HG02588 (cell line): ENCODE results near the gene DDIAS.
"Not testable (repeated sequence)": the region's sequence is repeated elsewhere in the genome, so short reads cannot be mapped to it uniquely, and the experiment has no call there.

Source experiments
- ATAC-seq: cut with Tn5 transposase; IDR thresholded peaks from one replicate; pipeline ENCODE4 v1.9.1; 2021; ENCODE audit warnings: mild to moderate bottlenecking, moderate library complexity; ENCODE audit not compliant: unreplicated experiment

DDIAS gene

DNA sequence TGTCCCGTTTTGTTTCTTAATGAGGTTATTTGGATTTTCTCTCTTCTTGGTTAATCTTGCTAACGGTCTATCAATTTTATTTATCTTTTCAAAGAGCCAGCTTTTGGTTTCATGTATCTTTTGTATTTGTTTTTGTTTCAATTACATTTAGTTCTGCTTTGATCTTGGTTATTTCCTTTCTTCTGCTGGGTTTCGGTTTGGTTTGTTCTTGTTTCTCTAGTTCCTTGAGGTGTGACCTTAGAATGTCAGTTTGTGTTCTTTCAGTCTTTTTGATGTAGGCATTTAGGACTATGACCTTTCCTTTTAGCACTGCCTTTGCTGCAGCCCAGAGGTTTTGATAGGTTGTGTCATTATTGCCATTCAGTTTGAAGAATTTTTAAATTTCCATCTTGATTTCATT, 18.7 kb downstream of the DDIAS start:
- ATAC-seq = not testable (repeated sequence)

DNA sequence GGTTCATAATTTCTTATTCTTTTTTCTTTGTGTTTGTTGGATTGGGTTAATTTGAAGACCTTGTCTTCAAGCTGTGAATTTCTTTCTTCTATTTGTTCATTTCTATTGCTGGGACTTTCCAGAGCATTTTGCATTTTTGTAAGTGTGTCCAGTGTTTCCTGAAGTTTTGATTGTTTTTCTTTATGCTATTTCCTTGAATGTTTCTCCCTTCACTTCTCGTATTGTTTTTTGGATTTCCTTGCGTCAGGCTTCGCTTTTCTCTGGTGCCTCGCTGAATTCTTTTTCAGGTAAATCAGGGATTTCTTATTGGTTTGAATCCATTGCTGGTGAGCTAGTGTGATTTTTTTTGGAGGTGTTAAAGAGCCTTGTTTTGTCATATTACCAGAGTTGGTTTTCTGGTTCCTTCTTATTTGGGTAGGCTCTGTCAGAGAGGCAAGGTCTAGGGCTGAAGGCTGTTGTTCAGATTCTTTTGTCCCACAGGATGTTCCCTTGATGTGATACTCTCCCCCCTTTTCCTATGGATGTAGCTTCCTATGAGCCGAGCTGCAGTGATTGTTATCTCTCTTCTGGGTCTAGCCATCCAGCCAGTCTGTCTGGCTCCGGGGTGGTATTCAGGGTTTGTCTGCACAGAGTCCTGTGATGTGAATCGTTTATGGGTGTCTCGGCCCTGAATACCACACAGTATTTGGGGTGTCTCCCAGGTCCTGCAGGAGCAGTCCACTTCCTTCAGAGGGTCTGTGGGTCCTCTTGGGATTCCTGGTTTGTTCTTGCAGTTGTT, 21.0 kb downstream of the DDIAS start:
- ATAC-seq = not testable (repeated sequence)

DNA sequence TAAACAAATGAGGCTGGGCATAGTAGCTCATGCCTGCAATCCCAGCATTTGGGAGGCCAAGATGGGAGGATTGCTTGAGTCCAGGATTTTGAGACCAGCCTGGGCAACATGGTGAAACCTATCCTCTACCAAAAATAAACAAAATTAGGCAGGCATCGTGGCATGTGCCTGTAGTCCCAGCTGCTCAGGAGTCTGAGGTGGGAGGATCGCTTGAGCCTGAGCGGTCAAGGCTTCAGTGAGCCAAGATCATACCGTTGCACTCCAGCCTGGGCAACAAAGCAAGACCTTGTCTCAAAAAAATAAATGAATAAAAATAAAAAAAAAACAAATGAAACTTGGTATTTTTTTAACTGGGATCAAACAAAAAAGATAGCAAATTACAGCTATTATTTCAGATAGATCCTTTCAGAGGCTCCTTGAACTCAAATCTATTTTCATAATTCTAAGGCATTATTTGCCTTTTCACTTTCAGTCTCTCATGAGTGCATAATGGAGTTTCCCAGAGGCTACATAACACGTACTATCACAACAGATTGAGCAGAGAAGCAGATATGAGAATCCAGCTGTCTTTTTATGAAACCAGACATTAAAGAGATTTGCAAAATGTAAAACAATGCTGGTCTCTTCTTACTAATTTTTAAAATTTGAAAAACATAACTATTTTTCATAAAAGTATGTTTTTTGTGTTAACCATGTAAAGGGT, 23.1 kb downstream of the DDIAS start:
- no peak for ATAC-seq

DNA sequence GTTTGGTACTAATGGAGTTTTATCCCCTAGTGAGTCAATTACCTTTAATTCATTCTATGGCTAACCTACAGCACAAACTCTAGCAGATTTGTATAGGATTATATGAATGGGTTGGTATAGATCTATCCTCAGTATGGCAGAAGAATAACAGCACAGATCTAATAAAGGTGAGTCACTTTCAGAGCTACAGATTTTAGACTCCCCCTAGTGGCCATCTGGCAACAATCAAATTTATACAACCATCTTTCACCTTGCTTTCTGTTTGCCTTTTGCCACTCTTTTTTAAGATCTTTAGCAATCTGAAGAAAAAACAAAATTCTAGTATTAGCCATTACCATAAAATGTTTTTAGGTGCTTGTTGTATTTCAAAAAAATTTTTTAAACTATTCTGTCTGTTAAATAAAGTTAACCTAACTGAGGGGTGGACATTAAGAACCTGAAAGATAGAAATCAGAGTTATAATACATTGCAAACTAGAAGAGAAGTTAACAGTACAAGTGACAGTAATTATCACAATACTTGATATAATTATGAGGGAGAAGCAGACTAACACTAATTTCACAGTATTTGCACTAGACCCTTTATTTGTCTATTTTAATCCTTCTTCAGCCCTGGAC, 25.8 kb downstream of the DDIAS start:
- ATAC-seq = peak; percentile 80

DNA sequence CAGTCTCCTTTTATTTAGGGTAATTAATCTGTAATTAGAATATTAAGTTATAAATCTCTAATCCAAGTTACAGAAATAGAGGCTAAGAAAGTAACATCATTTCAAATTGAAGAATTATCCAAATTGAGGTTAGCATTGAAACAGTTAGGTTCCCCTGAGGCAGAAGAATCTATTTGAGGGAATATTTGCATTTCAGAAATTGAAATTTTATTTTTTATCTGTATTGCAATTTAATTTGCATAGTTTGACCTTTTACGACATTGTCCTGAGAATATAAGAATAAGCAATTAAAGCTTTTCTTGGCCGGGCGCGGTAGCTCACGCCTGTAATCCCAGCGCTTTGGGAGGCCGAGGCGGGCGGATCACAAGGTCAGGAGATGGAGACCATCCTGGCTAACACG, 27.6 kb downstream of the DDIAS start:
- no peak for ATAC-seq

DNA sequence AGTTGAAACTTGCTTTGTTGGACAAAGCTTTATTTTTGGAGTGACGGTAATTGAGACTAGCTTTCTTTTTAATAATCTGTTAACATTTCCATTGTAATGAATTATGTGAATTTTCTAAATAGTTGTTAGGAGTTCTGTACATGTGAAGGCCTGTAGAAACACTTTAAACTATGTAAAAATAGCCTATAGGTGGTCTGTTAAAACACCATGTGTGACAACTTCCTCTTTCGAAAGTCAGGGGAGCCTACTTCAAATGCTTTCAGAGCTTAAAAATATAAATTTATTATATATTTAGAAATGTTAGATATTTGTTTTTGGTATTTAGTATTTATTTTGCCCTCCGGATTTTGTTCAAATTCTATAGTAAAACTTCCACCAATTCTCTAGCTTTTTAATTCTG, 28.7 kb downstream of the DDIAS start:
- ATAC-seq = no peak

DNA sequence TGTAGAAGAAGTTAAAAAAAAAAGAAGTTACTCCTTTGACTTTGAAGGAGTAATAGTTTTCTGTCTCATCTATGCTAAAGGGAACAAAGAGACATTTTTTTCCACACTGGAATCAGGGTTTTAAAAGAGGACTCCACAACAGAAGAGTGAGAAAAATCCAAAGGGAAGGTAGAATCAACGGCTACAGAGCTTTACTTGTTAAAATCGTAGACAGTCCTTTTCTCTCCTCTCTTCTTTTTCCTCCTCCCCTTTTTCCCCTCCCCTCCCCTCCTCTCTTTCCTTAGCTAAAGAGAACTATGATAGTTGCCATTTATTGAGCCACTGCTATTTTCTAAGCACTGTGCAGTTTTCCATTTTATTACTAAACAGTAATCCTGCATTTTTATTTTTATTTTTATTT, 29.2 kb downstream of the DDIAS start:
- no peak for ATAC-seq

DNA sequence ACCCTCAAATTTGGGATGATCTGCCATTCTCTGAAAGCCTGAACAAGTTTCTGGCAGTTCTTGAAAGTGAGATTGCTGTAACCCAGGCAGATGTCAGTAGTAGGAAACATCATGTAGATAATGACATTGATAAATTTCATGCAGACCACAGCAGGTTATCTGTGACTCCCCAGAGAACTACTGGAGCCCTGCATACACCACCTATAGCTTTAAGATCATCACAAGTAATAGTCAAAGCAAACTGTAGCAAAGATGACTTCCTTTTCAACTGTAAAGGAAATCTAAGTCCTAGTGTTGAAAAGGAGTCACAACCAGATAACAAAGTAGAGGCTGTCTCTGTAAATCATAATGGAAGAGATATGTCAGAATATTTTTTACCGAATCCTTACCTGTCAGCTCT, 31.0 kb downstream of the DDIAS start:
- no peak for ATAC-seq

DNA sequence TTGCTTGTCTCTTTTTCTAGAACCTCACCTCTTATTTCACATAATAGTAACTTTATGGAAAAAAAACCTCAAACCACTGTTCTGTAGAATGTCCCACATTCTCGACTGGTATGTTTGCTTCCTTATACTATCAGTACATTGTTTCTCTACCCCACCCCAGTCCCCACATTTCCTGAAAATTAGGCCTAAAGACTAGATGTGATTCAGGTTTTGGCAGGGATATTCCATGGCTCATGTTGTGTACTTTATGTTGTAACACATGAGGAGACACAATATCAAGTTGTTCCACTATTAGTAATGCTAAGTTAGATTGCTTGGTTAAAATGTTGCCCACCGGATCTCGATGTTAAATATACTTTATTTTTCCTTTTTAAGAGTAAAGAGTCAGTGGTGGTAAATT, 34.7 kb downstream of the DDIAS start:
- ATAC-seq = no peak

DNA sequence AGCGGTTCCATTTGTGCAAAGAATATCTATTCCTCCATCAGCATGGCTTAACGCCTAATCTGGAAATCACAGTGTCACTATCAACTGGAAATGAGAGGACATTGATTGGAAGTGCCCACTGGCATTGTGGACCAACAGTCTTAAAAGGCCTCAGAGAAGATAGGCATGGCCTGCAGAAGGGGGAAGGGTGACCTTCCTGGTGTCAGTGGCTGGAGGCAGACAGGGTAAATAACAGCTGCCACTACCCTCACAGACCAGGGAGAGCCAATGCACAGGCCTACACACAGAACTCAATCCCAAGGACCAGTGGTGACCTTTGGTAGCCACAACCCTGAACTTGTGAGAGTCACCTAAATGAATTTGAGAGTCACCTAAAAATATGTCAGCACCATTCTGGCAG, 36.0 kb downstream of the DDIAS start:
- ATAC-seq = no peak

DNA sequence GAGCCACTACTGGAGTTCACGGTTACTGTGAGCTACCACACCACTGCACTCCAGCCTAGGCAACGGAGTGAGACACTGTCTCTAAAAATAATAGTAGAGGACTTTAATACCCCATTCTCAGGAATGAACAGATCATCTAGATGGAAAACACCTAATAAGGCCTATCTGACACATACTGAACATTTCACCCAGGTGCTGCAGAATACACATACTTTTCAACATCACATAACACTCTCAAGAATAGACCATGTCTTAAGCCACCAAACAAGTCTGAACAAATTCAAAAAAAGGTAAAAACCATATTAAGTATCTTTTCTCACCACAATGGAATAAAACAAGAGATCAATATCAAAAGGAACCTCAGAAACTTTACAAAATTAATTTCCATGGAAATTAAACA, 37.9 kb downstream of the DDIAS start:
- no peak for ATAC-seq

DNA sequence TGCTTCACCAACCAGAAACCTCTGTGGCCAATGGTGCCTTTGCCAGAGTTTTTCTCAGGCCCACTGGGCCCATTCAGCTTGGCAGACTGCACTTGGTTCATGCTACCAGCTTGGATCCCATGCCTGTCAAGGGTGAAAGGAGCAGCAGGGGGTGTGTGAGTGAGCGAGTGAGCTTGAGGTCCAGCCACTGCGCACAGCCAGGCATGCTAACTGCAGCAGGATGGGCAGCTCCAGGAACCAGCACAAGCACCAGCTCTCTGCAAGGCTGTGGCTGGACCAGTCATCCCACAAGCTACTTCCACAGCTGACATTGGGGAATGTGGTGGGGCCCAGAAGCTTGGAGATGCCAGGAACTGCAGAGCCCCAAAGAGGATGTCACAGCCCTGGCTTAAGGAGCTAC, 40.8 kb downstream of the DDIAS start:
- ATAC-seq = no peak

DNA sequence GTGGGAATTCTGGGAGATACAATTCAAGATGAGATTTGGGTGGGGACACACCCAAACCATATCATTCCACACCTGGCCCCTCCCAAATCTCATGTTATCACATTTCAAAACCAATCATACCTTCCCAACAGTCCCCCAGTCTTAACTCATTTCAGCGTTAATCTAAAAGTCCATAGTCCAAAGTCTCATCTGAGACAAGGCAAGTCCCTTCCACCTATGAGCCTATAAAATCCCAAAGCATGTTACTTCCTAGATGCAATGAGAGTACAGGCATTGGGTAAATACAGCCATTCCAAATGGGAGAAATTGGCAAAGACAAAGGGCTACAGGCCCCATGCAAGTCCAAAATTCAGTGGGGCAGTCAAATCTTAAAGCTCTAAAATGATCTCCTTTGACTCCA, 41.9 kb downstream of the DDIAS start:
- ATAC-seq = not testable (repeated sequence)

DNA sequence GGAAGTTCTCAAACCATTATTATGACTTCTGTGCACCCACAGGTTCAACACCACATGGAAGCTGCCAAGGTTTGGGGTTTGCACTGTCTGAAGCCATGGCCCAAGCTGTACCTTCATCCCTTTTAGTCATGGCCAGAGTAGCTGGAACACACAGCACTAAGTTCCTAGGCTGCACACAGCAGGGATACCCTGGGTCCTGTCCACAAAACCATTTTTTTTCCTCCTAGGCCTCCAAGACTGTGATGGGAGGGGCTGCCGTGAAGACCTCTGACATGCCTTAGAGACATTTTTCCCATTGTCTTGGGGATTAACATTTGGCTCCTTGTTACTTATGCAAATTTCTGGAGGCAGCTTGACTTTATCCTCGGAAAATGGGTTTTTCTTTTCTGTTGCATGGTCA, 42.7 kb downstream of the DDIAS start:
- ATAC-seq = no peak

DNA sequence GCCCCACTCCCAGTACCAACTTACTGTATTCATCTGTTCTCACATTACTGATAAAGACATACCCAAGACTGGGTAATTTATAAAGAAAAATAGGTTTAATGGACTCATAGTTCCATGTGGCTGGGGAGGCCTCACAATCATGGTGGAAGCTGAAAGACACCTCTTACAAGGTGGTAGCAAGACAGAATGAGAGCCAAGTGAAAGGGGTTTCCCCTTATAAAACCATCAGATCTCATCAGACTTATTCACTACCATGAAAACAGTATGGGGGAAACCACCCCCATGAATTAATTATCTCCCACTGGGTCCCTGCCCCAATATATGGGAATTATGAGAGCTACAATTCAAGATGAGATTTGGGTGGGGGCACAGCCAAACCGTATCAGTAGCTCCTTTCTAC, 43.5 kb downstream of the DDIAS start:
- not testable (repeated sequence) for ATAC-seq

DNA sequence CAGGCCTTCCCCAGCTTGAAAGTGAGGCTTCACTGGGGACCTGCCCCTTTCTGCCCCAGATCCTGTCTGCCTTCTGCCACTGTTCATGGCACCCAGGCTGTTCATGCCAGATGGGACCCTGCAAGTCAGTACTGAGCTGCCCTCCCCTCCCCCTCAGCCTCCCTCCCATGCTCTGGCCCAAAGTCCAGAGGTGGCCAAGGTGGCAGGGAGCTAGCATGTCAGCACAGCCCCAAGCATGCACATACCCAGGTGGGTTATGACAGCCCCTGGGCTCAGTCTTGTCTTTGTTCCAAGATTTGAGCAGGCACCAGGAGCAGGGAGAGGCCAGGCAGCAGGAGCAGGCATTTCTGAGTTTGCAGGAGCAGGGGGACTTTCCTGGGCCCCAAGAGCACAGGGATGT, 44.1 kb downstream of the DDIAS start:
- ATAC-seq = no peak

DNA sequence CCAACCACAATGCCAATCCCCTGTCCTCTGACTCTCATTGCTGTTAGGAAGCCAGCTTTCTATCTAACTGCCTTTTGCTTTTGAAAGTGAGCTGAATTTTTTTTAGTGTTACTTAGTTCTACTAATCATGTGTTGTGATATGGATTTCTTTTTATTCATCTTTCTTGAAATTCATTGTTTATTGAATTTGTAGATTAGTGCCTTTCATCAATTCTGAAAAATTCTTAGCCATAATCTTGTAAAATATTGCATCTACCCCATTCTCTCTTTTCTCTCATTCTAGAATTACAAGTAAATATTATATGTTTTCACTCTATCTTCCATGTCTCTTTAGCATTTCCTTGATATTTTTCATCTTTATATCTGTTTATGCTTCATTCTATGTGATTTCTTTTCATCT, 47.8 kb downstream of the DDIAS start:
- no peak for ATAC-seq

DNA sequence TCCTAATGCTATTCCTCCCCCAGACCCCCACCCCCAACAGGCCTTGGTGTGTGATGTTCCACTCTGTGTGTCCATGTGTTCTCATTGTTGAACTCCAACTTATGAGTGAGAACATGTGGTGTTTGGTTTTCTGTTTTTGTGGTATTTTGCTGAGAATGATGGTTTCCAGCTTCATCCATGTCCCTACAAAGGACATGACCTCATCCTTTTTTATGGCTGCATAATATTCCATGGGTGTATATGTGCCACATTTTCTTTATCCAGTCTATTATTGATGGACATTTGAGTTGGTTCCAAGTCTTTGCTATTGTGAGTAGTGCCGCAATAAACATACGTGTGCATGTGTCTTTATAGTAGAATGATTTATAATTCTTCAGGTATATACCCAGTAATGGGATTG, 49.0 kb downstream of the DDIAS start:
- not testable (repeated sequence) for ATAC-seq

DNA sequence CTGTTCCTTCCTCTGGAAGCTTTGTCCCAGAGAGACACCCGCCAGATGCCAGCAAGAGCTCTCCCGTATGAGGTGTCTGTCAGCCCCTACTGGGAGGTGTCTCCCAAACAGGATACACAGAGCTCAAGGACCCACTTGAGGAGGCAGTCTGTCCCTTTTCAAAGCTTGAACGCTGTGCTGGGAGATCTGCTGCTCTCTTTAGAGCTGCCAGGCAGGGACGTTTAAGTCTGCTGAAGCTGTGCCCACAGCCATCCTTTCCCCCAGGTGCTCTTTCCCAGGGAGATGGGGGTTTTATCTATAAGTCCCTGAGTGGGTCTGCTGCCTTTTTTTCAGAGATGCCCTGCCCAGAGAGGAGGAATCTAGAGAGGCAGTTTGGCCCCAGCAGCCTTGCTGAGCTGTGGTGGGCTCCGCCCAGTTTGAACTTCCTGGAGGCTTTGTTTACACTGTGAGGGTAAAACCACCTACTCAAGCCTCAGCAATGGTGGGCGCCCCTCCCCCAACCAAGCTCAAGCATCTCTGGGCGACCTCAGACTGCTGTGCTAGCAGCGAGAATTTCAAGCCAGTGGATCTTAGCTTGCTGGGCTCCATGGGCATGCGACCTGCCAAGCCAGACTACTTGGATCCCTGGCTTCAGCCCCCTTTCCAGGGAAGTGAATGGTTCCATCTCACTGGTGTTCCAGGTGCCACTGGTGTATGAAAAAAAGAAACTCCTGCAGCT, 54.4 kb downstream of the DDIAS start:
- ATAC-seq = not testable (repeated sequence)

DNA sequence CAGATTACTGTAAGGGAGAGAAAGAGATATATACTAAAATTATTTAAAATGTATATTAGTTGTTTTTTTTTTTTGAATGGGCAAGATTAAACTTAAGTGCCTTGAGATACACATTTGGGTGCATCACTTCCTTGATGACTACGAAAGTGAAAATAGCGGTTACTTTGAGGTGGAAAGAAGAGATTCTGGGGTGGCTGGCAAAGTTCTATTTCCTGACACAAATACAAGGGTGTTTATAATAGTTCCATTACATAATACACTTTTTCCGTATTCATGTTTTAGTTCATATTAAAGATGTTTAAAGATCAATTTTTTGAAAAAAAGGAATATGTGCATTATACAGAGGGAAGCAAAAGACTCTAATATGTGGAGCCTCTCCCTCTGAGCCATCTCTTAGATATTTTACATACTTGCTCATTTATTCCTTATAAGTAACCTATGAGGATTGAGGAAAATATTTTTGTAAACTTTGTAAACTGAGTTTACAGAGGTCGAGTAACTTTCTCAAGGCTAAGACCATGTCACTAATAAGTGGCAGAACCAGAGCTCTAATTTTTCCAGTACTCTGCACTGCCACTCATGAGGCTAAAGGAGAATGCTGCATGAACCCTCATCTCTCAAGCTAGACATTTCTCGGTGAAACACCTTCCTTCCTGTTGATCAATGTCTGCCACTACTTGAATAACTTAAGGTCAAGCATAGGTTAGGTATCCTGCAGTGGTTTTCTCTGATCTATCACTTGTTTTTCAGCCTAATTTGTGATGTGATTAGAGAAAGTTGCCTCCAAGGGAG, 58.6 kb downstream of the DDIAS start:
- ATAC-seq = peak; percentile 86

DNA sequence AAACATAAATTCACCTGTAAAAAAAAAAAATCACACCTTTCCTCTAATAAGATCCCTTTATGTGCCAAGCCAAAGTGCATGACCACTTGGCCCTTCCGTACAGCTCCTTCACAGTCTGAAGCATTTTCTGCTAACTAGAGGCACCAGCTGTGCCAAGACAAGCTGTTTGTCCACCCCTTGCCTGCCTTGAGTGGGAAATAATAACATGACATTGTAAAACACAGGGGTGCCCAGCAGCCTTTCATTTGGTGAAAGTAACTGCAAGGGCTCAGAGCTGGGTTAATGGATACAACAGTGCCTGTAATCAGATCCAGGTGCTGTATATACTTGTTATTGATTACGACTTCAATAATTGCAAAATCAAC, 59.2 kb downstream of the DDIAS start:
- peak; percentile 5 for ATAC-seq
